HepG2 (cell line): ENCODE results near the gene MLN. TPM values are rescaled to one million over a fixed set of nuclear protein-coding genes. Genes with fewer than 3 reads are reported as not detected.

Experiments
- ATAC-seq: fragments of 200-7000 bp; cut with Tn5 transposase; 3 replicates; pipeline ENCODE4 v1.9.1; 2020; ENCODE audit warnings: mild to moderate bottlenecking, moderate library complexity
- BruUV-seq: library from RNA; stranded (reverse); fragments of 400-500 nt; replicated peaks from 2 replicates; lab custom pipeline; 2021; lab: Mats Ljungman, UMichigan
- CTCF ChIA-PET: fragments of 300-600 bp; formaldehyde crosslinking; extraction: SDS; loops from one replicate; lab custom pipeline; 2021; ENCODE audit warnings: low total read pairs, inconsistent platforms, low intra/inter-chr PET ratio; lab: Yijun Ruan, JAX
- POLR2A ChIA-PET: fragments of 350-600 bp; sonication (Branson Sonifier 250); formaldehyde crosslinking; loops from one replicate; lab custom pipeline; 2020; ENCODE audit warnings: antibody characterized with exemption, inconsistent platforms; lab: Yijun Ruan, JAX
- DNase-seq: peaks from one replicate; pipeline ENCODE4 v3.0.0-alpha.2; 2015; ENCODE audit warnings: low spot score
- FAIRE-seq: peaks from 3 replicates; lab custom pipeline; 2011; peaks lifted over from hg19 to GRCh38; lab: Jason Lieb, UNC
- H2AFZ ChIP-seq: one replicate; pipeline ENCODE4 v1.6.1; 2011; ENCODE audit warnings: low read length, inconsistent platforms
- H3K27ac ChIP-seq: fragments of 300-600 bp; 3 replicates; pipeline ENCODE4 v1.8.0; 2011; ENCODE audit warnings: mixed run types, mild to moderate bottlenecking, mixed read lengths, low read length, inconsistent platforms; ENCODE audit not compliant: insufficient read depth; ENCODE audit errors: extremely low read length
- H3K27me3 ChIP-seq, 2 experiments: fragments of 200-600 bp in 1 of 2; 2 replicates in 1 of 2; 3 replicates in 1 of 2; pipeline versions ENCODE4 v1.6.0 to v1.8.0; 2011; ENCODE audit warnings: low read length in 2 of 2, mild to moderate bottlenecking in 2 of 2, moderate library complexity in 2 of 2, inconsistent platforms in 1 of 2; ENCODE audit not compliant: insufficient read depth in 2 of 2, control insufficient read depth in 1 of 2
- H3K36me3 ChIP-seq, 2 experiments: fragments of 200-600 bp in 1 of 2; replicated peaks in 1 of 2; 2 replicates in 1 of 2; 3 replicates in 1 of 2; pipeline versions ENCODE4 v1.5.1 to v1.8.0; 2011; ENCODE audit warnings: low read length in 2 of 2, inconsistent platforms in 1 of 2; ENCODE audit not compliant: insufficient read depth in 2 of 2, control insufficient read depth in 1 of 2
- H3K4me1 ChIP-seq: 2 replicates; pipeline ENCODE4 v1.5.1; 2012; ENCODE audit warnings: low read length, inconsistent platforms; ENCODE audit not compliant: insufficient read depth
- H3K4me2 ChIP-seq: 2 replicates; pipeline ENCODE4 v1.6.0; 2011; ENCODE audit warnings: low read depth, low read length, inconsistent platforms
- H3K4me3 ChIP-seq, 3 experiments: fragments of 200-600 bp in 1 of 3; sonication (generic), shearing (Covaris generic) in 1 of 3; replicated peaks in 1 of 3; 2 replicates each; pipeline ENCODE4 v1.5.1; 2011 to 2016; ENCODE audit warnings: low read length in 3 of 3, inconsistent platforms in 2 of 3, low read depth in 2 of 3, mild to moderate bottlenecking in 2 of 3, control low read depth in 1 of 3, mixed read lengths in 1 of 3; ENCODE audit not compliant: insufficient read depth in 1 of 3
- H3K79me2 ChIP-seq: one replicate; pipeline ENCODE4 v1.6.1; 2011; ENCODE audit warnings: low read length, inconsistent platforms; ENCODE audit not compliant: insufficient read depth
- H3K9ac ChIP-seq: 2 replicates; pipeline ENCODE4 v1.6.0; 2011; ENCODE audit warnings: mild to moderate bottlenecking, low read depth, low read length, inconsistent platforms; ENCODE audit not compliant: insufficient read depth
- H3K9me3 ChIP-seq: 2 replicates; pipeline ENCODE4 v1.5.1; 2012; ENCODE audit warnings: mild to moderate bottlenecking, low read length
- H4K20me1 ChIP-seq: 2 replicates; pipeline ENCODE4 v1.6.0; 2011; ENCODE audit warnings: inconsistent platforms, mild to moderate bottlenecking, low read length, moderate library complexity; ENCODE audit not compliant: insufficient read depth
- FOXA3 ChIP-seq: IDR thresholded peaks from 2 replicates; pipeline ENCODE4 v1.6.1; 2016; ENCODE audit warnings: missing genetic modification reagents, missing compliant biosample characterization
- HNF4A ChIP-seq: sonication (generic); formaldehyde crosslinking; IDR thresholded peaks from 2 replicates; pipeline ENCODE4 v1.4.0; 2020; ENCODE audit warnings: missing genetic modification reagents
- TBL1XR1 ChIP-seq: fragments of 150-350 bp; IDR thresholded peaks from 2 replicates; pipeline ENCODE4 v1.6.1; 2014; ENCODE audit warnings: borderline replicate concordance, low read length; ENCODE audit not compliant: partially characterized antibody
- ZFAT ChIP-seq: sonication (generic); formaldehyde crosslinking; conservative IDR thresholded peaks from 2 replicates; pipeline ENCODE4 v1.8.1; 2023; ENCODE audit warnings: missing genetic modification reagents, inconsistent platforms
- ZFP36L2 ChIP-seq: sonication (generic); formaldehyde crosslinking; IDR thresholded peaks from 2 replicates; pipeline ENCODE4 v1.4.0; 2020; ENCODE audit warnings: missing genetic modification reagents
- WGBS: methylation state at CpG from one replicate; pipeline ENCODE4 v1.1.6; 2017; ENCODE audit warnings: low lambda C conversion rate; 5-methylcytosine and 5-hydroxymethylcytosine counted together
- in situ Hi-C: cut with HindIII; loops from 2 replicates; pipeline ENCODE4 v1.10.0; 2017; ENCODE audit warnings: low pct_unique_long_range_greater_than_20kb; ENCODE audit not compliant: extremely low pct_ligation_motif_present
- intact Hi-C: fragments of 100-400 bp; cut with micrococcal nuclease; formaldehyde crosslinking; loops from one replicate; pipeline ENCODE4 v1.10.0; 2022; ENCODE audit not compliant: unreplicated experiment
- polyA plus RNA-seq, 8 experiments: library from polyadenylated mRNA; depleted of rRNA in 3 of 8; stranded (reverse) in 7 of 8; unstranded in 1 of 8; fragments of >200 nt; fragmentation: Illumina TruSeq in 4 of 8; extraction: Trizol in 4 of 8; gene quantifications; 2 replicates each; pipeline versions ENCODE4 v1.2.1 to v1.2.3, GENCODE V29; 2011 to 2016; ENCODE audit warnings: low read depth in 4 of 8, missing spikeins in 1 of 8, mixed read lengths in 1 of 8; ENCODE audit not compliant: insufficient read depth in 1 of 8
- total RNA-seq, 5 experiments: library from RNA; depleted of rRNA; stranded (reverse); fragments of >200 nt; fragmentation: Illumina TruSeq; extraction: Trizol; gene quantifications; 2 replicates each; pipeline ENCODE4 v1.2.3, GENCODE V29; 2016; ENCODE audit warnings: low read depth in 1 of 5
- TF ChIP-seq, protein P1 (sequence below): sonication (generic); formaldehyde crosslinking; conservative IDR thresholded peaks from 2 replicates; pipeline ENCODE4 v1.4.0; 2020; ENCODE audit warnings: missing genetic modification reagents

Gene MLN
- total and polyA plus RNA-seq, 2 of the 13 experiments (the other 11 are each of a cell fraction or from before 2014, with no cell fraction given): not detected

DNA sequence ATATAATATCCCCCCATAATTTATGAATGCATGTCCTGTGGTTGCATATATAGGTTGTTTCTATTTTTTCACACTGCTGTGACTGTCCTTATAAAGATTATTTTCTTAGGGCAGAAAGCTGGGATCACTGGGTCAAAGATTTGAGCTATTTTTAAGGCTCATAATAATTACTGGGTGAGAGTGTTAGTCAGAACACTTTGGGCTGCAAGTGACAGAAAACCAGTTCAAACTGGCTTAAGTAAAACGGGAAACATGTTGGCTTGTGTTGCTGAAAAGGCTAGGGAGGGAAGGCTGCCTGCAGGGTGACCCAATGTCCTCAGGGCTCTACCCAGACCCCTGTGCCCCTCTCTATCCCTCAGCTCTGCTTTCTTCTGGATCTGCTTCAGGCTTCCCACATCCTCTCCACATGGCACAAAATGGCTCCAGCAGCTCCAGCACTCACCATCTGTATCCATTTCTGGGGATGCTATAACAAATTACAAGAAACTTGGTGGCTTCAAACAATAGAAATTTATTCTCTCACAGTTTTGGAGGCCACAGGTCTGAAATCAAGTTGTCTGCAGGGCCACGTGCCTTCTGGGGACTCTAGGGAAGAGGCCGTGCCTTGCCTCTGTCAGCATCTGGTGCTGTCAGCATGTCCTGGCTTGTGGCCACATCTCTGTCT is 33.1 kb upstream of the MLN start:
- no peak overlapping the region for H3K27ac ChIP-seq
- intact Hi-C loops: no loop called here
- WGBS: 44% methylated on average over 3 of the region's 3 CpGs
- peaks cover 6% of the 10 kb centered on the region; the same call in 1 of the 2 replicates for H3K9me3 ChIP-seq
- H4K20me1 ChIP-seq: no peaks in the 10 kb centered on the region
- in situ Hi-C loops: no loop called here
- no peaks in the 10 kb centered on the region for H3K36me3 ChIP-seq
- H3K79me2 ChIP-seq: no peaks in the 10 kb centered on the region
- H3K27me3 ChIP-seq: peaks cover 2 to 10% of the 10 kb centered on the region in 2 experiments; a peak in 2 of 5 replicates
- no peak overlapping the region for H2AFZ ChIP-seq
- H3K4me3 ChIP-seq: no peak overlapping the region
- H3K9ac ChIP-seq: no peak overlapping the region
- BruUV-seq: no TSS peak
- CTCF ChIA-PET: no interaction called here
- POLR2A ChIA-PET: no interaction called here
- peaks cover 44% of the 10 kb centered on the region for H3K4me1 ChIP-seq
- H3K4me2 ChIP-seq: no peak overlapping the region
- FAIRE-seq (no peak), DNase-seq (no peak), ATAC-seq (no peak)
- TF ChIP-seq FOXA3 (CRISPR knock-in tag) (no peak), ZFAT (CRISPR knock-in tag) (no peak), HNF4A (CRISPR knock-in tag) (no peak), ZFP36L2 (CRISPR knock-in tag) (no peak), TBL1XR1 (no peak)
- TF ChIP-seq, protein P1, sequence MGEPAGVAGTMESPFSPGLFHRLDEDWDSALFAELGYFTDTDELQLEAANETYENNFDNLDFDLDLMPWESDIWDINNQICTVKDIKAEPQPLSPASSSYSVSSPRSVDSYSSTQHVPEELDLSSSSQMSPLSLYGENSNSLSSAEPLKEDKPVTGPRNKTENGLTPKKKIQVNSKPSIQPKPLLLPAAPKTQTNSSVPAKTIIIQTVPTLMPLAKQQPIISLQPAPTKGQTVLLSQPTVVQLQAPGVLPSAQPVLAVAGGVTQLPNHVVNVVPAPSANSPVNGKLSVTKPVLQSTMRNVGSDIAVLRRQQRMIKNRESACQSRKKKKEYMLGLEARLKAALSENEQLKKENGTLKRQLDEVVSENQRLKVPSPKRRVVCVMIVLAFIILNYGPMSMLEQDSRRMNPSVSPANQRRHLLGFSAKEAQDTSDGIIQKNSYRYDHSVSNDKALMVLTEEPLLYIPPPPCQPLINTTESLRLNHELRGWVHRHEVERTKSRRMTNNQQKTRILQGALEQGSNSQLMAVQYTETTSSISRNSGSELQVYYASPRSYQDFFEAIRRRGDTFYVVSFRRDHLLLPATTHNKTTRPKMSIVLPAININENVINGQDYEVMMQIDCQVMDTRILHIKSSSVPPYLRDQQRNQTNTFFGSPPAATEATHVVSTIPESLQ: no peak
